ENCODE results near the gene CEPT1. TPM values are rescaled to one million over a fixed set of nuclear protein-coding genes. Genes with fewer than 3 reads are reported as not detected.

CEPT1 gene
- polyA plus RNA-seq, 1 of the 3 experiments (the other 2 are of a cell fraction), result 11.6 TPM

GRCh38 chr1:111234258-111234657, 94.2 kb downstream of the CEPT1 start (continued):
- no peak for TF ChIP-seq NRF1 (IDR thresholded peaks at IDR 0.05; ENCODE audit: low read depth, low read length)
- TF ChIP-seq, protein P1, sequence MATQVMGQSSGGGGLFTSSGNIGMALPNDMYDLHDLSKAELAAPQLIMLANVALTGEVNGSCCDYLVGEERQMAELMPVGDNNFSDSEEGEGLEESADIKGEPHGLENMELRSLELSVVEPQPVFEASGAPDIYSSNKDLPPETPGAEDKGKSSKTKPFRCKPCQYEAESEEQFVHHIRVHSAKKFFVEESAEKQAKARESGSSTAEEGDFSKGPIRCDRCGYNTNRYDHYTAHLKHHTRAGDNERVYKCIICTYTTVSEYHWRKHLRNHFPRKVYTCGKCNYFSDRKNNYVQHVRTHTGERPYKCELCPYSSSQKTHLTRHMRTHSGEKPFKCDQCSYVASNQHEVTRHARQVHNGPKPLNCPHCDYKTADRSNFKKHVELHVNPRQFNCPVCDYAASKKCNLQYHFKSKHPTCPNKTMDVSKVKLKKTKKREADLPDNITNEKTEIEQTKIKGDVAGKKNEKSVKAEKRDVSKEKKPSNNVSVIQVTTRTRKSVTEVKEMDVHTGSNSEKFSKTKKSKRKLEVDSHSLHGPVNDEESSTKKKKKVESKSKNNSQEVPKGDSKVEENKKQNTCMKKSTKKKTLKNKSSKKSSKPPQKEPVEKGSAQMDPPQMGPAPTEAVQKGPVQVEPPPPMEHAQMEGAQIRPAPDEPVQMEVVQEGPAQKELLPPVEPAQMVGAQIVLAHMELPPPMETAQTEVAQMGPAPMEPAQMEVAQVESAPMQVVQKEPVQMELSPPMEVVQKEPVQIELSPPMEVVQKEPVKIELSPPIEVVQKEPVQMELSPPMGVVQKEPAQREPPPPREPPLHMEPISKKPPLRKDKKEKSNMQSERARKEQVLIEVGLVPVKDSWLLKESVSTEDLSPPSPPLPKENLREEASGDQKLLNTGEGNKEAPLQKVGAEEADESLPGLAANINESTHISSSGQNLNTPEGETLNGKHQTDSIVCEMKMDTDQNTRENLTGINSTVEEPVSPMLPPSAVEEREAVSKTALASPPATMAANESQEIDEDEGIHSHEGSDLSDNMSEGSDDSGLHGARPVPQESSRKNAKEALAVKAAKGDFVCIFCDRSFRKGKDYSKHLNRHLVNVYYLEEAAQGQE (IDR thresholded peaks at IDR 0.05; ENCODE audit: low read depth, low read length), result no peak
- TF ChIP-seq RXRA (IDR thresholded peaks at IDR 0.05; ENCODE audit: borderline replicate concordance, low read depth), result no peak
- TF ChIP-seq FOXM1 (IDR thresholded peaks at IDR 0.05; ENCODE audit: low read depth), result no peak
- no peak for TF ChIP-seq MEF2A (IDR thresholded peaks at IDR 0.05; ENCODE audit: borderline replicate concordance, low read depth)

Small RNA genes lying within 50 kb of the gene (small RNA-seq; reads per million reads assigned to genes)
- 0 reads per million in 7 experiments for gene AL355816.1

Other genes starting within 250 kb of the CEPT1 start
- 6.6 and 8.3 TPM in 2 replicates for gene LRIF1, start 176.3 kb upstream of the CEPT1 start, polyA plus RNA-seq (2012; rRNA removed)
- 19.2 and 26.4 TPM in 2 replicates for gene DRAM2, start 130 bp upstream of the CEPT1 start, polyA plus RNA-seq (2012; rRNA removed)
- gene DENND2D, start 60.4 kb downstream of the CEPT1 start, polyA plus RNA-seq (2012; rRNA removed), result 1.3 and 1.6 TPM in 2 replicates
- 0.92 and 0.97 TPM in 2 replicates for gene CHI3L2, start 87.5 kb downstream of the CEPT1 start, polyA plus RNA-seq (2012; rRNA removed)
- gene CHIA, start 150.6 kb downstream of the CEPT1 start, polyA plus RNA-seq (2012; rRNA removed), result not detected in 2 replicates